ENCODE data around the gene MAPK10. TPM values are rescaled to one million over a fixed set of nuclear protein-coding genes. Genes with fewer than 3 reads are reported as not detected.

Gene MAPK10
- total and polyA plus RNA-seq, 2 experiments from 2014 or later = 3.6 to 8.1 TPM

- Histone ChIP-seq H3K27me3 (ENCODE audit: insufficient read depth) (no peaks in the 10 kb centered on the region), H4K20me1 (replicated peaks; ENCODE audit: insufficient read depth) (no peaks in the 10 kb centered on the region), H3K36me3 (ENCODE audit: insufficient read depth) (no peaks in the 10 kb centered on the region), H3K9me2 (ENCODE audit: insufficient read depth) (no peaks in the 10 kb centered on the region), H2AFZ (no peak overlapping the region), H3K4me1 (ENCODE audit: insufficient read depth) (no peaks in the 10 kb centered on the region), H3K4me3 (no peak overlapping the region), H3K4me2 (no peak overlapping the region), H3K27ac (ENCODE audit: low read depth) (no peak overlapping the region), H3F3A (replicated peaks; ENCODE audit: low read depth) (no peaks in the 10 kb centered on the region), H3K79me2 (replicated peaks; ENCODE audit: insufficient read depth) (no peaks in the 10 kb centered on the region)
- Mint-ChIP-seq H3K4me1 (no peaks in the 10 kb centered on the region), H3K36me3 (ENCODE audit: low read depth) (no peaks in the 10 kb centered on the region), H3K27ac (no peak overlapping the region), H3K4me3 (no peak overlapping the region), H3K27me3 (ENCODE audit: insufficient read depth, low read depth, poor library complexity) (no peaks in the 10 kb centered on the region), H3K9me3 (peaks cover 3% of the 10 kb centered on the region; the same call in 2 of the 3 replicates)
- no peak for ATAC-seq
- no peak for TF ChIP-seq ETS1 (IDR thresholded peaks at IDR 0.05)
- TF ChIP-seq POLR2AphosphoS5 (IDR thresholded peaks at IDR 0.05; ENCODE audit: low read depth) = no peak
- TF ChIP-seq EZH2phosphoT487 (IDR thresholded peaks at IDR 0.05; ENCODE audit: unreplicated experiment) = no peak
- TF ChIP-seq, protein P1, sequence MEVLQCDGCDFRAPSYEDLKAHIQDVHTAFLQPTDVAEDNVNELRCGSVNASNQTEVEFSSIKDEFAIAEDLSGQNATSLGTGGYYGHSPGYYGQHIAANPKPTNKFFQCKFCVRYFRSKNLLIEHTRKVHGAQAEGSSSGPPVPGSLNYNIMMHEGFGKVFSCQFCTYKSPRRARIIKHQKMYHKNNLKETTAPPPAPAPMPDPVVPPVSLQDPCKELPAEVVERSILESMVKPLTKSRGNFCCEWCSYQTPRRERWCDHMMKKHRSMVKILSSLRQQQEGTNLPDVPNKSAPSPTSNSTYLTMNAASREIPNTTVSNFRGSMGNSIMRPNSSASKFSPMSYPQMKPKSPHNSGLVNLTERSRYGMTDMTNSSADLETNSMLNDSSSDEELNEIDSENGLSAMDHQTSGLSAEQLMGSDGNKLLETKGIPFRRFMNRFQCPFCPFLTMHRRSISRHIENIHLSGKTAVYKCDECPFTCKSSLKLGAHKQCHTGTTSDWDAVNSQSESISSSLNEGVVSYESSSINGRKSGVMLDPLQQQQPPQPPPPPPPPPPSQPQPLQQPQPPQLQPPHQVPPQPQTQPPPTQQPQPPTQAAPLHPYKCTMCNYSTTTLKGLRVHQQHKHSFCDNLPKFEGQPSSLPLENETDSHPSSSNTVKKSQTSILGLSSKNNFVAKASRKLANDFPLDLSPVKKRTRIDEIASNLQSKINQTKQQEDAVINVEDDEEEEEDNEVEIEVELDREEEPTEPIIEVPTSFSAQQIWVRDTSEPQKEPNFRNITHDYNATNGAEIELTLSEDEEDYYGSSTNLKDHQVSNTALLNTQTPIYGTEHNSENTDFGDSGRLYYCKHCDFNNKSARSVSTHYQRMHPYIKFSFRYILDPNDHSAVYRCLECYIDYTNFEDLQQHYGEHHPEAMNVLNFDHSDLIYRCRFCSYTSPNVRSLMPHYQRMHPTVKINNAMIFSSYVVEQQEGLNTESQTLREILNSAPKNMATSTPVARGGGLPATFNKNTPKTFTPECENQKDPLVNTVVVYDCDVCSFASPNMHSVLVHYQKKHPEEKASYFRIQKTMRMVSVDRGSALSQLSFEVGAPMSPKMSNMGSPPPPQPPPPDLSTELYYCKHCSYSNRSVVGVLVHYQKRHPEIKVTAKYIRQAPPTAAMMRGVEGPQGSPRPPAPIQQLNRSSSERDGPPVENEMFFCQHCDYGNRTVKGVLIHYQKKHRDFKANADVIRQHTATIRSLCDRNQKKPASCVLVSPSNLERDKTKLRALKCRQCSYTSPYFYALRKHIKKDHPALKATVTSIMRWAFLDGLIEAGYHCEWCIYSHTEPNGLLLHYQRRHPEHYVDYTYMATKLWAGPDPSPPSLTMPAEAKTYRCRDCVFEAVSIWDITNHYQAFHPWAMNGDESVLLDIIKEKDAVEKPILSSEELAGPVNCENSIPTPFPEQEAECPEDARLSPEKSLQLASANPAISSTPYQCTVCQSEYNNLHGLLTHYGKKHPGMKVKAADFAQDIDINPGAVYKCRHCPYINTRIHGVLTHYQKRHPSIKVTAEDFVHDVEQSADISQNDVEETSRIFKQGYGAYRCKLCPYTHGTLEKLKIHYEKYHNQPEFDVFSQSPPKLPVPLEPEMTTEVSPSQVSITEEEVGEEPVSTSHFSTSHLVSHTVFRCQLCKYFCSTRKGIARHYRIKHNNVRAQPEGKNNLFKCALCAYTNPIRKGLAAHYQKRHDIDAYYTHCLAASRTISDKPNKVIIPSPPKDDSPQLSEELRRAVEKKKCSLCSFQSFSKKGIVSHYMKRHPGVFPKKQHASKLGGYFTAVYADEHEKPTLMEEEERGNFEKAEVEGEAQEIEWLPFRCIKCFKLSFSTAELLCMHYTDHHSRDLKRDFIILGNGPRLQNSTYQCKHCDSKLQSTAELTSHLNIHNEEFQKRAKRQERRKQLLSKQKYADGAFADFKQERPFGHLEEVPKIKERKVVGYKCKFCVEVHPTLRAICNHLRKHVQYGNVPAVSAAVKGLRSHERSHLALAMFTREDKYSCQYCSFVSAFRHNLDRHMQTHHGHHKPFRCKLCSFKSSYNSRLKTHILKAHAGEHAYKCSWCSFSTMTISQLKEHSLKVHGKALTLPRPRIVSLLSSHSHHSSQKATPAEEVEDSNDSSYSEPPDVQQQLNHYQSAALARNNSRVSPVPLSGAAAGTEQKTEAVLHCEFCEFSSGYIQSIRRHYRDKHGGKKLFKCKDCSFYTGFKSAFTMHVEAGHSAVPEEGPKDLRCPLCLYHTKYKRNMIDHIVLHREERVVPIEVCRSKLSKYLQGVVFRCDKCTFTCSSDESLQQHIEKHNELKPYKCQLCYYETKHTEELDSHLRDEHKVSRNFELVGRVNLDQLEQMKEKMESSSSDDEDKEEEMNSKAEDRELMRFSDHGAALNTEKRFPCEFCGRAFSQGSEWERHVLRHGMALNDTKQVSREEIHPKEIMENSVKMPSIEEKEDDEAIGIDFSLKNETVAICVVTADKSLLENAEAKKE (CRISPR knock-in tag; IDR thresholded peaks at IDR 0.05) = no peak
- TF ChIP-seq JUNB (IDR thresholded peaks at IDR 0.05; ENCODE audit: unreplicated experiment) = no peak
- no peak for TF ChIP-seq EZH2 (IDR thresholded peaks at IDR 0.05; ENCODE audit: low read depth, unreplicated experiment)
- no peak for DNase-seq (ENCODE audit: low spot score)
Measured at GRCh38 chr4:86117705-86118302, 242.0 kb downstream of the MAPK10 start.

Data from GM23338 (cell line).